Subcutaneous abdominal adipose tissue (tissue), 5 donors: Measurements from ENCODE around the gene INPP5A.

Experiments
- H3K27ac ChIP-seq: one replicate; pipeline ENCODE4 v1.7.0; 2013; ENCODE audit warnings: low read depth, mild to moderate bottlenecking, inconsistent platforms, low read length, moderate library complexity
- H3K27me3 ChIP-seq, 5 donors: one replicate each; pipeline ENCODE4 v1.7.0; 2013; ENCODE audit warnings: low read length in 5 of 5, inconsistent platforms in 1 of 5; ENCODE audit not compliant: control insufficient read depth in 5 of 5, insufficient read depth in 4 of 5
- H3K36me3 ChIP-seq, 5 donors: one replicate each; pipeline ENCODE4 v1.7.0; 2013; ENCODE audit warnings: low read length in 5 of 5; ENCODE audit not compliant: control insufficient read depth in 5 of 5, insufficient read depth in 5 of 5
- H3K4me1 ChIP-seq, 5 donors: one replicate each; pipeline ENCODE4 v1.7.0; 2013; ENCODE audit warnings: low read length in 5 of 5, mild to moderate bottlenecking in 3 of 5, moderate library complexity in 1 of 5; ENCODE audit not compliant: control insufficient read depth in 5 of 5, insufficient read depth in 5 of 5
- H3K4me3 ChIP-seq, 5 donors: one replicate each; pipeline ENCODE4 v1.7.0; 2013; ENCODE audit warnings: low read length in 5 of 5, low read depth in 1 of 5
- H3K9ac ChIP-seq, 5 donors: one replicate each; pipeline ENCODE4 v1.7.0; 2013; ENCODE audit warnings: low read length in 5 of 5, mild to moderate bottlenecking in 4 of 5, moderate library complexity in 3 of 5
- H3K9me3 ChIP-seq, 5 donors: one replicate each; pipeline ENCODE4 v1.7.0; 2013; ENCODE audit warnings: low read length in 5 of 5; ENCODE audit not compliant: control insufficient read depth in 5 of 5
- donor health status: healthy.
- donor health status: healthy.
- donor health status: healthy.
- donor health status: healthy.
- donor health status: healthy.

The INPP5A gene

DNA sequence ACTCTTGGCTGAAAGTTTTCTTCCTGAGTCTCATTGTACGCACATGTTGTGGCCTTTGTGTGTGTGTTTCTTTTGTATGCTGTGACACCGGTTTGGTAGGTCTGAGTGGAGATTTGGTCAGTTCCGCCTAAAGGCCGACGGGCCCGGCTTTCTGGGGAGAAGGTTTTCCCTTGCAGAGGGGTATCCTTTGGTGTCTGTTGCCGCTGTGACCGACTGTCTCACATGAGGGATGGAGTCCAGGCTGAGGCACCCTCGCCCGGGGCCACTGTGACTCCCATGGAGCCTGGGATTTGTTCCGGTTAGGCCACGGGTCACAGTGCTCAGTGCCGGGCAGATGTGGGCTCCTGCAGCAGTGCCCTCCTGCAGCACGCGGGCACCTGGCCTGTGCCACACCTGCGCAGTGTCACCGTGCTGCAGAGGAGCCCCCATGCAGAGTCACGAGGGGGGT is 19.4 kb downstream of the INPP5A start:
- Histone ChIP-seq H3K4me1 (peaks cover 0 to 29% (median 14%) of the 10 kb centered on the region in 5 donors), H3K36me3 (peaks cover 0 to 6% (median 3%) of the 10 kb centered on the region in 5 donors), H3K4me3 (no peak overlapping the region), H3K9ac (no peak overlapping the region), H3K27ac (no peak overlapping the region), H3K9me3 (no peaks in the 10 kb centered on the region), H3K27me3 (no peaks in the 10 kb centered on the region)

DNA sequence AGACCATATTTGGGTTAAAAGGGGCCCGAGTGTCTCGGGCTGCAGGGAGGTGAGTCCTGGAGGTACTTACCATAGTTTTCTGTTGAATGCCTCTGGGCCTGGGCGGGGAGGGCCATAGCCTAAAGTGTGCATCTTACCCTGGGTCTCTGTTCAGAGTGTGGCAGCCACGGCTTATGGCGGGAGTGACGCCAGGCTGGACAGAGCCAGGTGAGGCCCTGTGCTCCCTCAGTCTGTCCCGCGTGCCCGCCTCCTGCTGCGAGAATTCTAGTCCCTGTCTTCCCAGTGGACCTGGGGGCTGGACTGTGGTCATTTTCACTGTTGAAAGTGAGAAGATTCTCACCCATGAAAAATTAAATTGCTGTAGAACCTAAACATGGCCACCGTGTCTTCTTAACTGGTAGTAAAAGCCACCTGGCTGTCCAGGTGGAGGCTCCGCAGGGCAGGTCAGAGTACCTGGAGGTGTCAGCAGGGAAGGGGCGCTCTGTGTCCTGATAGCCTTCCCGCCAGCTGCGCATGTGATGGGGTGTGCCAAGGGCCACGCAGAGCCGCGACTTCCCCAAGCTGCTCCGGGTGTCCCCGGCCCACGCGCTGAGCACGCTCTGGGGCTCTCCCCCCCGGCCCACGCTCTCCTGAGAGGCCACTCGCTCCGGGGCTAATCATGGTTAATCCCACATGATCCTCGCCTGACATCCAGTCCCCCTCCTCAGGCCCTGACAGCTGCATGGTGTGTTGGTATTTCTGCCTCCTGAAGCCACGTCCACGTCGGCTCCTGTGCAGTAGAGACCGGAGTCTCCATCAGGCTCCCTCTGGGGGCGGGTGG is 20.3 kb downstream of the INPP5A start:
- peaks cover 0 to 10% (median 3%) of the 10 kb centered on the region in 5 donors for H3K36me3 ChIP-seq
- peaks cover 0 to 29% (median 14%) of the 10 kb centered on the region in 5 donors for H3K4me1 ChIP-seq
- no peak overlapping the region for H3K27ac ChIP-seq
- no peak overlapping the region for H3K4me3 ChIP-seq
- no peaks in the 10 kb centered on the region for H3K9me3 ChIP-seq
- no peak overlapping the region for H3K9ac ChIP-seq
- no peaks in the 10 kb centered on the region for H3K27me3 ChIP-seq

DNA sequence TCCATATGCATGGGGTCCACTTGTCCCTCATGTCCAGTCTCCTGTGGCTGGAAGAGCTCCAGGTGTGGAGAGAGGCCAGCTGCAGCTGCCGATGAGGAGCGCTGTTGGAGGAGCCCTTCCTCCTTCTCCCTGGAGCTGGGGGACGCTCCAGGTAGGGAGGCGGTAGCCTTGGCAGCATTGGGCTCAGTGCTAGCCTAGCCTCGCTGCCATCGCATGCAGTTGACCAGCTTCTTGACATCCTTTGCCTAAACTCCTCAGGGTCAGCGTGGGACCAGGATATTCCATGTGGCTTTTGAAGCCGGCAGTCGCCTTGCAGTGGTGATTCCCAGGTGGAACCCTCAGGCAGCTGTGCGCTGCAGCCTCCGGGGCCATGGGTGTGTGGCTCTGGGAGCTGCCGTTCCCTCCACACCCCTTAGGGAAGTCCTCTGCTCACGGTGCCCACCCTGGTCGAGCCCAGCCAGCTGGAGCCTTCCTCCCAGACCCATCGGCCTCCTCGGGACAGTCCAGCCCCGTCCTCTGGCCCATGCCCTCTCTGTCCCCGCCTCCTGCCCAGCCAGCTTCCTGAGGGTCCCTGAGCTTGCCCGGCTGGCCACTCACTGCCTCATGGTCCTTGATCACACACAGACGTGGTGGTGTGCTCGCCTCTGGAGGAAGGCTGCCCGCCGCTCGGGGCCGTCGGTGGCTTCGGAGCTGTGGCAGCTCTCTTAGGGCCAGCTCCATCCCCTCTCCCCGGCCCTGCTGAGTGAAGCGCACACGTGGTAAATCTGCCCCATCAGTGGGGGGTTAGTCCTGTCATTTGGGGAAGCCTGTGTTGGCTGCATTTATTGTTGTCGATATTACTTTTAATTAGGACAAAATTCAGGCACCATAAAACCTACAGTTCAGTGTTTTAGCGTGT is 21.2 kb downstream of the INPP5A start:
- Histone ChIP-seq H3K4me3 (no peak overlapping the region), H3K36me3 (peaks cover 0 to 10% (median 3%) of the 10 kb centered on the region in 5 donors), H3K4me1 (peaks cover 0 to 29% (median 15%) of the 10 kb centered on the region in 5 donors), H3K27me3 (no peaks in the 10 kb centered on the region), H3K27ac (no peak overlapping the region), H3K9ac (no peak overlapping the region), H3K9me3 (no peaks in the 10 kb centered on the region)

DNA sequence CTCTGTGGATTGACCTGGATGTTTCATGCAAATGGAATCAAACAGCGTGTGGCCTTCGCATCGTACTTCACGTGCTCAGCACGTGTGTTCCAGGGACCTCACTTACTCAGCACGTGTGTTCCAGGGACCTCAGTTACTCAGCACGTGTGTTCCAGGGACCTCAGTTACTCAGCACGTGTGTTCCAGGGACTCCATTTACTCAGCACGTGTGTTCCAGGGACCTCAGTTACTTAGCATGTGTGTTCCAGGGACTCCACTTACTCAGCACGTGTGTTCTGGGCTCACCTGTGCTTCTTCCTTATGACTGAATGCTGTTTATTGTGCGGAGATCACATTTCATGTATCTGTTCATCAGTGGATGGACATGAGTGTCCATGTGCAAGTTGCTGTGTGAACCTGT is 22.0 kb downstream of the INPP5A start:
- no peak overlapping the region for H3K9ac ChIP-seq
- no peaks in the 10 kb centered on the region for H3K9me3 ChIP-seq
- H3K27ac ChIP-seq: no peak overlapping the region
- peaks cover 0 to 28% (median 17%) of the 10 kb centered on the region in 5 donors for H3K4me1 ChIP-seq
- H3K36me3 ChIP-seq: peaks cover 0 to 10% (median 3%) of the 10 kb centered on the region in 5 donors
- H3K4me3 ChIP-seq: no peak overlapping the region
- no peaks in the 10 kb centered on the region for H3K27me3 ChIP-seq

DNA sequence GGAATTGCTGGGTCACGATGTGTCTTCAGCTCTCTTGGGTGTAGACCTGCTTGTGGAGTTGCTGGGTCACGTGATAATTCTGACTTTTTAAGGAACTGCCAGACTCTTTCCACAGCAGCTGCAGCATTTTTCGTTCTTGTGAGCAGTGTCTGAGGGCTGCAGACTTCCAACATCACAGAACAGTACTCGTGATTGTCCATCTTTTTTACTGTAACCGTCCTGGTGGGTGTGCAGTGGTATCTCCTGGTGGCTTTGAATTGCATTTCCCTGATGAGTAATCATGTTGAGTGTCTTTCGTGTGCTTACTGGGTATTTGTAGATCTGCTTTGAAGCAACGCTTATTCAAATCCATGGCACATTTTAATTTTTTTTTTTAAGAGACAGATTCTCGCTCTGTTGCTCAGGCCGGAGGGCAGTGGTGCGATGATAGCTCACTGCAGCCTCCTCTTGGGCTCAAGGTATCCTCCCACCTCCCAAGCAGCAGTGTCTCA is 22.7 kb downstream of the INPP5A start:
- Histone ChIP-seq H3K4me3 (no peak overlapping the region), H3K4me1 (peaks cover 0 to 21% (median 15%) of the 10 kb centered on the region in 5 donors), H3K9me3 (no peaks in the 10 kb centered on the region), H3K36me3 (peaks cover 0 to 10% (median 3%) of the 10 kb centered on the region in 5 donors), H3K9ac (no peak overlapping the region), H3K27ac (no peak overlapping the region), H3K27me3 (no peaks in the 10 kb centered on the region)

DNA sequence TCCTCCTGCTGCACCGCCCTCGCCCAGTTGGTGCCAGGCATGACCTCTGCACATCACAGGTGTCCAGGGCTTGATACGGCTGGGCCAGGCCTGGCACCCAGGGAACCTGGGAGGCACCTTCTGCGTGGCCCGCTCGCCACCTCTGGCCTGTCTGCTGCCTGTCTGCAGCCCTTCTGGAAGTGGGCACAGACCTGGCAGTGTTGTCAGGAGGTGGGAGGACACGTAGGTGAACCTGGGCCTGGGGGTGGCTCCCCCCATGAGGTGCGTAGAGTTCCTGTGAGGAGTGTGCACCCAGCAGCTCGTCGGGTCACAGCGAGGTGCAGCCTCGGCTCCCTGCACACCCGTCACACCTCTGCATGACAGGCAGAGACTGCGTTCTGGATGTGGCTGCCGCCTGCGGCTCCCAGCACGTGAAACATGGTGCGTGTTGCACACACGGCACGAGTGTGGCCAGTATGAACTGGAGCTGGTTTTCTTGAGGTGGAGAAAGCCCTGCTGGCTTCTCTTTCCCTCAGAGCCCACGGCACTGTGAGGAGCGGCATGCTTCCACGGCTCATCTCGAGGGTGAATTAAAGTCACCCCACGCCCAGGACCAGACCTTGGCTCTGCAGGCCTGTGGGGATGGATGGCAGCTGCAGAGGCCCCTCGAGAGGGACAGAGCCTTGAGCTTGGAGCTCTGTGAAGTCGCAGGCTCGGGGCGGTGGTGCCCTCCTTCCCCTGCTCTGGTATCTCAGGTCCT is 24.8 kb downstream of the INPP5A start:
- H3K27me3 ChIP-seq: no peaks in the 10 kb centered on the region
- no peak overlapping the region for H3K4me3 ChIP-seq
- no peak overlapping the region for H3K27ac ChIP-seq
- H3K9me3 ChIP-seq: no peaks in the 10 kb centered on the region
- H3K36me3 ChIP-seq: peaks cover 0 to 5% (median 0%) of the 10 kb centered on the region in 5 donors
- no peak overlapping the region for H3K9ac ChIP-seq
- peaks cover 0 to 17% (median 9%) of the 10 kb centered on the region in 5 donors for H3K4me1 ChIP-seq

DNA sequence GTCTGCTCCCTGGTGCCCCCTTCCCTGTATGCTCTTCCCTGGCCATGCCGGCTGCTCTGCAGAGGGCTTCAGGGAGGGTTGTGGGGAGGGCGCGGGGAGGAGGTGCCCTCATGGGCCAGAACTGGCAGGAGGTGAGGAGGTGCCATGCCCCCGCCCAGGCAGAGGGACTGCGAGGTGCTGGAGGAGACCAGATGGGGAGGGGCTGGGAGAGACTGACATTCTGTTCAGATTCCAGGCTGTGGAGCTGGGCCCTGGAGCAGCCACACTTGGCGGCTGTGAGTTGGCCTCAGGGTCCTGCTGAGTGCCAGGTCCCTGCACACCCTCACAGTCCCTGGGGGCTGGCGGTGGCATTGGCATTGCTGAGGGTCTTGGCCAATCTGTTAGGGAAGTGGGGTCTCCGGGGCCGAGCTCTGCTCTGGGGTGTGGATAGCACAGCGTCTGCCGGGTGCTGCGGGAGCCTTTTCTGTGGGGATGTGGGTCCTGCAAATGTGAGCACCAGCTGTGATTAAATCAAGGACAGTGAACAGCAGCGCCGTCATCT is 25.4 kb downstream of the INPP5A start:
- H3K27ac ChIP-seq: no peak overlapping the region
- H3K4me1 ChIP-seq: peaks cover 0 to 17% (median 9%) of the 10 kb centered on the region in 5 donors
- H3K27me3 ChIP-seq: no peaks in the 10 kb centered on the region
- no peaks in the 10 kb centered on the region for H3K9me3 ChIP-seq
- H3K4me3 ChIP-seq: no peak overlapping the region
- peaks cover 0 to 5% (median 0%) of the 10 kb centered on the region in 5 donors for H3K36me3 ChIP-seq
- no peak overlapping the region for H3K9ac ChIP-seq

DNA sequence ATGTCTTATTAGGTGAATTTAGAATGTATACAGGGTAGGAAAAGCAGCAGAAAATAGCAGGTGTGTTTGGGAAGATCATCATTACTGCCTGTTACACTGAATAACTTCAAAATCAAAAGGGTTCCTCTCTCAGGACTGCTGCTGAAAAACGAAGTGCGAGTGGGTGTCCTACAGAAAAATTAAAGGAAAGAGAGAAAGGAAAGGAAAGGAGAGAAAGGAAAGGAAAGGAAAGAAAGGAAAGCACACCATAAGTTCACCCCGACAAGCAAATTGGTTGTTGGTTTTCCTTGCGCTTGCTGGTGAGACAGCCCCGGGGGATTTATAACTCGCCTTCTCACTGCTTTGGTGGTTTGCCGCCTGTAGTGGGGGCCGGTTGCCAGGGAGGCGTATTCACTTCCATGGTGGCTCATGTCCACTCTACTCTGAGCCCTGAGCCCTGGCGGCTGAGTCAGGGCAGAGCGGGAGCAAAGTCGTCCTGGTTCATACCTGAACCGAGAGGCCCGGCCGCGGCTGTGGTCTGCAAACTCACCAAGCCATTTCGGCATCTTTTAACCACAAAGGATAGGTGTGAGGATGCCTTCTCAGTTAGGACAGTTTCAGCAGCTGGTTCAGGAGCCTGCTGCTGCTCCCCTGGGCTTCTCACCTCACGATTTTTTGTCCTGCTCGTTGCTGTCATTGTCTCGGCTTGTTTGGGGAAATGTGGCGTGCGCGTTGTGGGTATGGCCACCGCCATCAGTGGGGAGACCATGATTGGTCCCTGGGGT is 26.1 kb downstream of the INPP5A start:
- Histone ChIP-seq H3K9me3 (no peaks in the 10 kb centered on the region), H3K27me3 (no peaks in the 10 kb centered on the region), H3K9ac (no peak overlapping the region), H3K4me1 (peaks cover 0 to 17% (median 9%) of the 10 kb centered on the region in 5 donors), H3K27ac (no peak overlapping the region), H3K4me3 (no peak overlapping the region), H3K36me3 (peaks cover 0 to 5% (median 0%) of the 10 kb centered on the region in 5 donors)

DNA sequence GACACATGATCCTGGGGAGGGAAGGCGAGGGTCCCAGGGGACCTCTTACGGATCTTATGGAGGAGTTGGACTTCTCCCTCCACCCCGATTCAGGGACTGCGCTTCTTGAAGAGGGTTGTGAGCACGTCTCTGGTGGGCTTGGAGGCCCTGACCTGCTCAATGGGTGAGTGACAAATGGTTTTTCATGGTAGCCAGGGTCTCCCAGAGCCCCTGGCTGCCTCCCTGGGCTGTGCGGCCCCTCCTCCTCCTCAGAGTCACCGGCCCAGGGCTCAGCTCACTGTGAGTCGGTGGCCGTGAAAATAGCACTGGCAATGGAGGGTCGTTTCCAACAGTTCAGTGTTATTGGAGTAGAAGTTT is 26.6 kb downstream of the INPP5A start:
- H3K9ac ChIP-seq: no peak overlapping the region
- H3K36me3 ChIP-seq: peaks cover 0 to 5% (median 0%) of the 10 kb centered on the region in 5 donors
- peaks cover 0 to 17% (median 9%) of the 10 kb centered on the region in 5 donors for H3K4me1 ChIP-seq
- H3K27ac ChIP-seq: no peak overlapping the region
- H3K4me3 ChIP-seq: no peak overlapping the region
- H3K9me3 ChIP-seq: no peaks in the 10 kb centered on the region
- H3K27me3 ChIP-seq: no peaks in the 10 kb centered on the region
